Measurements from ENCODE around the gene FAF1. TPM values are rescaled to one million over a fixed set of nuclear protein-coding genes. Genes with fewer than 3 reads are reported as not detected.

The FAF1 gene
- total RNA-seq, 1 experiment from 2014 or later, result 73.2 TPM

DNA sequence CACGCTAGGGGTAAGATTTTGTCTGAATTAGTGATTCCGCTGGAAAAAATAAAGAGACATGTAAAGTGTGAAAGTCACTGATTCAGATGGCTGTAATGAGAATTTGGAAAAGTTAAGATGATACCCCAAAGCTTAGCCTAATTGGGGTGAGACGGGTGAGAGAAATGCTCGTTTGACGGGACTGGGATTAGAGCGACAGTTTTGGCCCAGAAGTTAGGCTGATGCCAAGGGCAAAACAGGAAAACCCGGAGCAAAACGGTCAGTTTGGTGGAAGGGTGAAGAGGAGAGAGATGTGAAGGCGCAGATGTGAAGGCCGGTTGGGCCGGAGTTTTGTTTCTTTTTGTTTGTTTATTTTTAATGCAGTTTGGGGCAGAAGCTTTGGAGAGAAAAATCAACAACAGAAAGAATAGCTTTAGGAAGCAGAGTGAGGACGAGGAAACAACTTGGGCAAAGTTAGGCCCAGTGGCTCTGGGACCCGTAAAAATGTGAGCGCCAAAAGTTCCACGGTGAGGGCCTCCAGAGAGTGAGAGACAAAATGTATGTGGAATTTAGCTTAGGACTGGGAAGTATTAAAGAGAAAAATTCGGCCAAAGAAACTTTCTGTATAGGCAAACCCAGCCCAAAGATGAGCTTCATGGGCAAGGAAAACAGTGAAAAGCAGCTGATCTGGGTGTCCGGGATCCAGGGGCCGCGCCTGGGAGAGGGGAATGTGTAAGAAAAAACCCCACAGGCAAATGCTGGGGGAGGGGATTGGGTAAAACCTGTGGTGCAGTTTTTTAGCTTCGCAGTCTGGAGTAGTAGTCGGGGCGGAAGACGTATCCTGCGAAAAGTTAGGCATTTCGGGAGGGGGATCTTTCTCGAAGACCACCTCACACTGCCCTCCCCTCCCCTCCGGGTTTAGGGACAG, 538.0 kb downstream of the FAF1 start:
- intact Hi-C loops (cut with micrococcal nuclease), result no loop called here
- no peaks in the 10 kb centered on the region for H3K27me3 ChIP-seq (ENCODE audit: insufficient read depth, low read length)
- no peaks in the 10 kb centered on the region for H3K36me3 ChIP-seq (ENCODE audit: control insufficient read depth in 1 of 2, insufficient read depth in 2 of 2, low read length in 2 of 2)

DNA sequence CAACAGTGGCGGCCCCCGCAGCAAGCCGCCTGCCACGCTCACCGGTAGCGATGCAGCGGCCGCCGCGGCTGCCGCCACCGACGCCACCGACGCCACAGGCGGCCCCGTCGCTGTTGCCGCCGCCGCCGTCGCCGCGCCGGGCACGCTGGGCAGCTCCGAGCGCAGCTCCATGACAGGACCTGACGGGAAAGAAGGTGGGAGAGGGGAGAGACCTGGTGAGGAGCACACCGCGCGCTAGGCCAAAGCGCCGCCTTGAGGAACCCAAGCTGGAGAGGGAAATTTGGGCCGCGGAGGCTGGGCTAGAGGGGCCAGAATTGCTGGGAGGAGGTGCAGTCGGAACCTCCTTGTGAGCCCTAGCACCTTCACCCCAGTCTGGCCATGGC, 538.7 kb downstream of the FAF1 start:
- no peak overlapping the region for H3K27ac ChIP-seq (ENCODE audit: low read depth, low read length)
- H3K9ac ChIP-seq (ENCODE audit: low read length), result no peak overlapping the region
- ATAC-seq, result no peak
- no peaks in the 10 kb centered on the region for H3K27me3 ChIP-seq (ENCODE audit: insufficient read depth, low read length)
- no peak overlapping the region for H3K4me2 ChIP-seq (ENCODE audit: low read length)
- no peak overlapping the region for H2AFZ ChIP-seq (ENCODE audit: low read depth, low read length, poor library complexity, severe bottlenecking)
- no peaks in the 10 kb centered on the region for H4K20me1 ChIP-seq (ENCODE audit: insufficient read depth)
- H3K79me2 ChIP-seq (ENCODE audit: insufficient read depth, low read length), result no peaks in the 10 kb centered on the region
- no TSS peak for BruUV-seq (replicated peaks)
- intact Hi-C loops (cut with micrococcal nuclease), result no loop called here
- no peaks in the 10 kb centered on the region for H3K9me2 ChIP-seq (ENCODE audit: insufficient read depth)
- no peak overlapping the region for H3K4me3 ChIP-seq (replicated peaks in 1 of 2; ENCODE audit: low read depth in 1 of 2, low read length in 2 of 2)
- H3K9me3 ChIP-seq (ENCODE audit: control insufficient read depth in 1 of 2, insufficient read depth in 1 of 2, low read depth in 1 of 2, low read length in 2 of 2), result no peaks in the 10 kb centered on the region
- H3K36me3 ChIP-seq (ENCODE audit: control insufficient read depth in 1 of 2, insufficient read depth in 2 of 2, low read length in 2 of 2), result no peaks in the 10 kb centered on the region
- ChIA-PET POLR2A (no interaction called here), RAD21 (ENCODE audit: low non-redundant PET in 1 of 2, low total read pairs in 2 of 2, uncharacterized antibody in 2 of 2, unreplicated experiment in 2 of 2) (no interaction called here), CTCF (no interaction called here)
- DNase-seq (ENCODE audit: low read depth, low spot score), result no peak
- H3K4me1 ChIP-seq (ENCODE audit: control insufficient read depth in 1 of 2, insufficient read depth in 2 of 2, low read length in 2 of 2), result no peaks in the 10 kb centered on the region
- TF ChIP-seq SIN3A (IDR thresholded peaks at IDR 0.05; ENCODE audit: low read depth), result no peak
- no peak for TF ChIP-seq YY1 (IDR thresholded peaks at IDR 0.05; ENCODE audit: extremely low read depth, insufficient replicate concordance, low read depth, low read length)
- TF ChIP-seq POLR2A (IDR thresholded peaks at IDR 0.05; ENCODE audit: borderline replicate concordance, extremely low read depth, insufficient read depth, insufficient read length), result no peak
- TF ChIP-seq, protein P1, sequence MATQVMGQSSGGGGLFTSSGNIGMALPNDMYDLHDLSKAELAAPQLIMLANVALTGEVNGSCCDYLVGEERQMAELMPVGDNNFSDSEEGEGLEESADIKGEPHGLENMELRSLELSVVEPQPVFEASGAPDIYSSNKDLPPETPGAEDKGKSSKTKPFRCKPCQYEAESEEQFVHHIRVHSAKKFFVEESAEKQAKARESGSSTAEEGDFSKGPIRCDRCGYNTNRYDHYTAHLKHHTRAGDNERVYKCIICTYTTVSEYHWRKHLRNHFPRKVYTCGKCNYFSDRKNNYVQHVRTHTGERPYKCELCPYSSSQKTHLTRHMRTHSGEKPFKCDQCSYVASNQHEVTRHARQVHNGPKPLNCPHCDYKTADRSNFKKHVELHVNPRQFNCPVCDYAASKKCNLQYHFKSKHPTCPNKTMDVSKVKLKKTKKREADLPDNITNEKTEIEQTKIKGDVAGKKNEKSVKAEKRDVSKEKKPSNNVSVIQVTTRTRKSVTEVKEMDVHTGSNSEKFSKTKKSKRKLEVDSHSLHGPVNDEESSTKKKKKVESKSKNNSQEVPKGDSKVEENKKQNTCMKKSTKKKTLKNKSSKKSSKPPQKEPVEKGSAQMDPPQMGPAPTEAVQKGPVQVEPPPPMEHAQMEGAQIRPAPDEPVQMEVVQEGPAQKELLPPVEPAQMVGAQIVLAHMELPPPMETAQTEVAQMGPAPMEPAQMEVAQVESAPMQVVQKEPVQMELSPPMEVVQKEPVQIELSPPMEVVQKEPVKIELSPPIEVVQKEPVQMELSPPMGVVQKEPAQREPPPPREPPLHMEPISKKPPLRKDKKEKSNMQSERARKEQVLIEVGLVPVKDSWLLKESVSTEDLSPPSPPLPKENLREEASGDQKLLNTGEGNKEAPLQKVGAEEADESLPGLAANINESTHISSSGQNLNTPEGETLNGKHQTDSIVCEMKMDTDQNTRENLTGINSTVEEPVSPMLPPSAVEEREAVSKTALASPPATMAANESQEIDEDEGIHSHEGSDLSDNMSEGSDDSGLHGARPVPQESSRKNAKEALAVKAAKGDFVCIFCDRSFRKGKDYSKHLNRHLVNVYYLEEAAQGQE (IDR thresholded peaks at IDR 0.05; ENCODE audit: low read depth), result no peak
- no peak for TF ChIP-seq EZH2 (IDR thresholded peaks at IDR 0.05)
- TF ChIP-seq CBX3 (IDR thresholded peaks at IDR 0.05; ENCODE audit: low read depth), result no peak
- no peak for TF ChIP-seq SP1 (IDR thresholded peaks at IDR 0.05; ENCODE audit: low read depth)
- no peak for TF ChIP-seq EZH2phosphoT487 (IDR thresholded peaks at IDR 0.05; ENCODE audit: borderline replicate concordance)
- TF ChIP-seq, protein P2, sequence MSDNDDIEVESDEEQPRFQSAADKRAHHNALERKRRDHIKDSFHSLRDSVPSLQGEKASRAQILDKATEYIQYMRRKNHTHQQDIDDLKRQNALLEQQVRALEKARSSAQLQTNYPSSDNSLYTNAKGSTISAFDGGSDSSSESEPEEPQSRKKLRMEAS (IDR thresholded peaks at IDR 0.05), result no peak

More for the DNA sequence above, 538.0 kb downstream of the FAF1 start:
- H3K79me2 ChIP-seq (ENCODE audit: insufficient read depth, low read length), result no peaks in the 10 kb centered on the region
- no peak for ATAC-seq
- H3K27ac ChIP-seq (ENCODE audit: low read depth, low read length), result no peak overlapping the region
- H2AFZ ChIP-seq (ENCODE audit: low read depth, low read length, poor library complexity, severe bottlenecking), result no peak overlapping the region
- no peak overlapping the region for H3K4me2 ChIP-seq (ENCODE audit: low read length)
- ChIA-PET CTCF (no interaction called here), RAD21 (ENCODE audit: low non-redundant PET in 1 of 2, low total read pairs in 2 of 2, uncharacterized antibody in 2 of 2, unreplicated experiment in 2 of 2) (no interaction called here), POLR2A (no interaction called here)
- no peaks in the 10 kb centered on the region for H4K20me1 ChIP-seq (ENCODE audit: insufficient read depth)
- no peak overlapping the region for H3K9ac ChIP-seq (ENCODE audit: low read length)
- H3K4me1 ChIP-seq (ENCODE audit: control insufficient read depth in 1 of 2, insufficient read depth in 2 of 2, low read length in 2 of 2), result no peaks in the 10 kb centered on the region
- no peak overlapping the region for H3K4me3 ChIP-seq (replicated peaks in 1 of 2; ENCODE audit: low read depth in 1 of 2, low read length in 2 of 2)
- no peak for DNase-seq (ENCODE audit: low read depth, low spot score)
- no TSS peak for BruUV-seq (replicated peaks)
- TF ChIP-seq CEBPB (IDR thresholded peaks at IDR 0.05; ENCODE audit: low read depth), result no peak
- TF ChIP-seq ZNF274 (IDR thresholded peaks at IDR 0.05; ENCODE audit: low read depth, low read length), result no peak
- TF ChIP-seq SP1 (IDR thresholded peaks at IDR 0.05; ENCODE audit: low read depth), result no peak
- TF ChIP-seq, protein P3, sequence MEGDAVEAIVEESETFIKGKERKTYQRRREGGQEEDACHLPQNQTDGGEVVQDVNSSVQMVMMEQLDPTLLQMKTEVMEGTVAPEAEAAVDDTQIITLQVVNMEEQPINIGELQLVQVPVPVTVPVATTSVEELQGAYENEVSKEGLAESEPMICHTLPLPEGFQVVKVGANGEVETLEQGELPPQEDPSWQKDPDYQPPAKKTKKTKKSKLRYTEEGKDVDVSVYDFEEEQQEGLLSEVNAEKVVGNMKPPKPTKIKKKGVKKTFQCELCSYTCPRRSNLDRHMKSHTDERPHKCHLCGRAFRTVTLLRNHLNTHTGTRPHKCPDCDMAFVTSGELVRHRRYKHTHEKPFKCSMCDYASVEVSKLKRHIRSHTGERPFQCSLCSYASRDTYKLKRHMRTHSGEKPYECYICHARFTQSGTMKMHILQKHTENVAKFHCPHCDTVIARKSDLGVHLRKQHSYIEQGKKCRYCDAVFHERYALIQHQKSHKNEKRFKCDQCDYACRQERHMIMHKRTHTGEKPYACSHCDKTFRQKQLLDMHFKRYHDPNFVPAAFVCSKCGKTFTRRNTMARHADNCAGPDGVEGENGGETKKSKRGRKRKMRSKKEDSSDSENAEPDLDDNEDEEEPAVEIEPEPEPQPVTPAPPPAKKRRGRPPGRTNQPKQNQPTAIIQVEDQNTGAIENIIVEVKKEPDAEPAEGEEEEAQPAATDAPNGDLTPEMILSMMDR (IDR thresholded peaks at IDR 0.05 in 2 of 3, conservative IDR thresholded peaks at IDR 0.05 in 1 of 3; ENCODE audit: borderline replicate concordance in 1 of 3, insufficient read depth in 1 of 3, low read depth in 2 of 3, low read length in 2 of 3), result no peak
- TF ChIP-seq EZH2 (IDR thresholded peaks at IDR 0.05), result no peak
- TF ChIP-seq TCF7L2 (IDR thresholded peaks at IDR 0.05; ENCODE audit: borderline replicate concordance, extremely low read depth, insufficient read depth, insufficient read length), result no peak
- TF ChIP-seq YY1 (IDR thresholded peaks at IDR 0.05; ENCODE audit: extremely low read depth, insufficient replicate concordance, low read depth, low read length), result no peak
- no peaks in the 10 kb centered on the region for H3K9me2 ChIP-seq (ENCODE audit: insufficient read depth)
- H3K9me3 ChIP-seq (ENCODE audit: control insufficient read depth in 1 of 2, insufficient read depth in 1 of 2, low read depth in 1 of 2, low read length in 2 of 2), result no peaks in the 10 kb centered on the region
